Measurements from ENCODE around the gene HCN3. TPM values are rescaled to one million over a fixed set of nuclear protein-coding genes. Genes with fewer than 3 reads are reported as not detected.

The HCN3 gene
- total and polyA plus RNA-seq, 2 donors (not counting 3 experiments of a cell fraction or from before 2014, with no cell fraction given) = 3.3 to 4.1 TPM

DNA sequence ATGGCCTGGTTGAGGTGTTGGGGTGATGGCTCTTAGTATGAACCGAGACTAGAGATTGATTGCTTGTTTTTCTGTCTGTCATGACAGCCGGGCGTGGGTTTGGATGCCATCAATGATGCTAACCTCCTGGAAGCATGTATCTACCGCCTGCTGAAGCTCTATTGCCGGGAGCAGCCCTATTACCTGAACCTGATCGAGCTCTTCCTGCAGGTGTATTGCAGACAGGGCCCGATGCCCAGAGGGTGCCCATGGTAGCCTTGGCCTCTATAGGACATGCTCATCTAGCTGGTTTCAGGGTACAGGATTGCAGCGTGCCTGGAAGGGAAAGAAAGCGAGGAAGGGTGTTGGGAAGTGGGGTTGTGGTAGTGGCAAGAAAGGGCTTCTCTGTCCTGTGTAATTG lies 40.8 kb downstream of the HCN3 start:
- FAIRE-seq = no peak
- no peak overlapping the region for H3K9ac ChIP-seq (replicated peaks; ENCODE audit: extremely low read depth, insufficient read depth, low read length)
- no peak overlapping the region for H3K4me3 ChIP-seq (replicated peaks in 1 of 3; ENCODE audit: insufficient read depth in 1 of 3, low read depth in 1 of 3, low read length in 3 of 3)
- dilution Hi-C loops (cut with MboI; ENCODE audit: extremely low pct_ligation_motif_present, low sequenced_read_pairs) = no loop called here
- H3K36me3 ChIP-seq (ENCODE audit: control insufficient read depth in 2 of 2, extremely low read depth in 1 of 2, insufficient read depth in 2 of 2, low read length in 2 of 2) = peaks cover 29 to 30% of the 10 kb centered on the region in 2 experiments
- no peaks in the 10 kb centered on the region for H4K20me1 ChIP-seq (replicated peaks; ENCODE audit: control insufficient read depth, extremely low read depth, insufficient read depth, low read length)
- H3K79me2 ChIP-seq (ENCODE audit: control insufficient read depth, insufficient read depth, low read length) = peaks cover 13% of the 10 kb centered on the region
- H3K4me1 ChIP-seq (ENCODE audit: control insufficient read depth, extremely low read depth, insufficient read depth, low read length) = peaks cover 31% of the 10 kb centered on the region
- TF ChIP-seq JUN (IDR thresholded peaks at IDR 0.05; ENCODE audit: borderline replicate concordance, insufficient read depth, insufficient read length, low read depth) (no peak), FOS (IDR thresholded peaks at IDR 0.05; ENCODE audit: borderline replicate concordance, insufficient read depth, low read length) (no peak), POLR2A (IDR thresholded peaks at IDR 0.05; ENCODE audit: low read depth, low read length) (no peak), MYC (IDR thresholded peaks at IDR 0.05; ENCODE audit: low read depth, low read length) (no peak), EZH2 (IDR thresholded peaks at IDR 0.05; ENCODE audit: borderline replicate concordance, low read depth, low read length, severe bottlenecking) (no peak), GATA2 (IDR thresholded peaks at IDR 0.05; ENCODE audit: insufficient read depth, insufficient read length, low read depth, low read length) (no peak), POLR2AphosphoS5 (IDR thresholded peaks at IDR 0.05; ENCODE audit: insufficient read depth, low read depth, low read length) (no peak)
- TF ChIP-seq, protein P1, sequence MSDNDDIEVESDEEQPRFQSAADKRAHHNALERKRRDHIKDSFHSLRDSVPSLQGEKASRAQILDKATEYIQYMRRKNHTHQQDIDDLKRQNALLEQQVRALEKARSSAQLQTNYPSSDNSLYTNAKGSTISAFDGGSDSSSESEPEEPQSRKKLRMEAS (IDR thresholded peaks at IDR 0.05; ENCODE audit: insufficient read depth, insufficient read length) = no peak
- TF ChIP-seq, protein P2, sequence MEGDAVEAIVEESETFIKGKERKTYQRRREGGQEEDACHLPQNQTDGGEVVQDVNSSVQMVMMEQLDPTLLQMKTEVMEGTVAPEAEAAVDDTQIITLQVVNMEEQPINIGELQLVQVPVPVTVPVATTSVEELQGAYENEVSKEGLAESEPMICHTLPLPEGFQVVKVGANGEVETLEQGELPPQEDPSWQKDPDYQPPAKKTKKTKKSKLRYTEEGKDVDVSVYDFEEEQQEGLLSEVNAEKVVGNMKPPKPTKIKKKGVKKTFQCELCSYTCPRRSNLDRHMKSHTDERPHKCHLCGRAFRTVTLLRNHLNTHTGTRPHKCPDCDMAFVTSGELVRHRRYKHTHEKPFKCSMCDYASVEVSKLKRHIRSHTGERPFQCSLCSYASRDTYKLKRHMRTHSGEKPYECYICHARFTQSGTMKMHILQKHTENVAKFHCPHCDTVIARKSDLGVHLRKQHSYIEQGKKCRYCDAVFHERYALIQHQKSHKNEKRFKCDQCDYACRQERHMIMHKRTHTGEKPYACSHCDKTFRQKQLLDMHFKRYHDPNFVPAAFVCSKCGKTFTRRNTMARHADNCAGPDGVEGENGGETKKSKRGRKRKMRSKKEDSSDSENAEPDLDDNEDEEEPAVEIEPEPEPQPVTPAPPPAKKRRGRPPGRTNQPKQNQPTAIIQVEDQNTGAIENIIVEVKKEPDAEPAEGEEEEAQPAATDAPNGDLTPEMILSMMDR (IDR thresholded peaks at IDR 0.05; ENCODE audit: extremely low read depth in 1 of 2, insufficient read depth in 1 of 2, low read depth in 1 of 2, low read length in 2 of 2) = no peak
- H2AFZ ChIP-seq (ENCODE audit: low read depth, low read length) = no peak overlapping the region
- H3K9me1 ChIP-seq (replicated peaks; ENCODE audit: control insufficient read depth, extremely low read depth, insufficient read depth, low read length) = no peaks in the 10 kb centered on the region
- no peaks in the 10 kb centered on the region for H3K27me3 ChIP-seq (ENCODE audit: control insufficient read depth in 2 of 2, insufficient read depth in 2 of 2, low read length in 2 of 2)
- no peaks in the 10 kb centered on the region for H3K9me3 ChIP-seq (replicated peaks; ENCODE audit: control insufficient read depth, insufficient read depth, low read length)
- intact Hi-C loops (cut with micrococcal nuclease) = no loop called here
- CTCF ChIA-PET = interaction anchor here (0.8 to 1.0 kb wide), 2 partner anchors 40 to 67 kb away, joined by 3 read pairs; no protein-coding TSS in a partner anchor
- H3K27ac ChIP-seq (ENCODE audit: insufficient read depth, low read depth, low read length) = no peak overlapping the region
- BruUV-seq (replicated peaks) = no TSS peak
- DNase-seq (ENCODE audit: low read depth, low spot score) = no peak
- no peak overlapping the region for H3K4me2 ChIP-seq (ENCODE audit: insufficient read depth, low read length)
- POLR2A ChIA-PET = interaction anchor here (0.6 kb wide), 1 partner anchor 242 kb away, joined by 3 read pairs; no protein-coding TSS in a partner anchor
